KMS-11 (cell line): Measurements from ENCODE around the gene CCDC24.

Source experiments
- H2AFZ ChIP-seq: fragments of 200-600 bp; sonication (generic); 2 replicates; pipeline ENCODE4 v1.6.1; 2016; ENCODE audit warnings: antibody characterized with exemption, mixed run types, low read depth
- H3K27ac ChIP-seq: fragments of 200-600 bp; sonication (generic); 2 replicates; pipeline ENCODE4 v1.6.1; 2016; ENCODE audit warnings: mild to moderate bottlenecking, mixed run types
- H3K27me3 ChIP-seq: fragments of 200-600 bp; sonication (generic); 2 replicates; pipeline ENCODE4 v1.6.1; 2017; ENCODE audit warnings: mild to moderate bottlenecking, low read depth, mixed run types, moderate library complexity; ENCODE audit not compliant: insufficient read depth
- H3K36me3 ChIP-seq: fragments of 200-600 bp; sonication (generic); 2 replicates; pipeline ENCODE4 v1.6.1; 2017; ENCODE audit warnings: mild to moderate bottlenecking, mixed run types; ENCODE audit not compliant: insufficient read depth
- H3K4me1 ChIP-seq: fragments of 200-600 bp; sonication (generic); 2 replicates; pipeline ENCODE4 v1.6.1; 2016; ENCODE audit warnings: mild to moderate bottlenecking, low read depth, mixed run types; ENCODE audit not compliant: poor library complexity, severe bottlenecking
- H3K4me2 ChIP-seq: fragments of 200-600 bp; sonication (generic); 2 replicates; pipeline ENCODE4 v1.7.0; 2016; ENCODE audit warnings: mild to moderate bottlenecking, mixed run types
- H3K4me3 ChIP-seq: fragments of 200-600 bp; sonication (generic); IDR thresholded peaks from 2 replicates; pipeline ENCODE4 v1.6.1; 2017; ENCODE audit warnings: low read depth, low read length, mixed read lengths; ENCODE audit not compliant: insufficient read depth
- H3K79me2 ChIP-seq: fragments of 200-600 bp; sonication (generic); 2 replicates; pipeline ENCODE4 v1.6.1; 2016; ENCODE audit warnings: low read depth, mixed run types; ENCODE audit not compliant: insufficient read depth
- H3K9ac ChIP-seq: fragments of 200-600 bp; sonication (generic); 2 replicates; pipeline ENCODE4 v1.6.1; 2016; ENCODE audit warnings: mild to moderate bottlenecking, mixed run types
- H4K20me1 ChIP-seq: fragments of 200-600 bp; sonication (generic); 2 replicates; pipeline ENCODE4 v1.6.1; 2016; ENCODE audit warnings: mild to moderate bottlenecking, mixed run types; ENCODE audit not compliant: insufficient read depth
- TF ChIP-seq, protein P1 (sequence below): fragments of 200-600 bp; sonication (generic); conservative IDR thresholded peaks from 2 replicates; pipeline ENCODE4 v1.6.1; 2017; ENCODE audit warnings: low read depth, mild to moderate bottlenecking, antibody characterized with exemption, low read length, moderate library complexity, mixed read lengths

Gene CCDC24

DNA sequence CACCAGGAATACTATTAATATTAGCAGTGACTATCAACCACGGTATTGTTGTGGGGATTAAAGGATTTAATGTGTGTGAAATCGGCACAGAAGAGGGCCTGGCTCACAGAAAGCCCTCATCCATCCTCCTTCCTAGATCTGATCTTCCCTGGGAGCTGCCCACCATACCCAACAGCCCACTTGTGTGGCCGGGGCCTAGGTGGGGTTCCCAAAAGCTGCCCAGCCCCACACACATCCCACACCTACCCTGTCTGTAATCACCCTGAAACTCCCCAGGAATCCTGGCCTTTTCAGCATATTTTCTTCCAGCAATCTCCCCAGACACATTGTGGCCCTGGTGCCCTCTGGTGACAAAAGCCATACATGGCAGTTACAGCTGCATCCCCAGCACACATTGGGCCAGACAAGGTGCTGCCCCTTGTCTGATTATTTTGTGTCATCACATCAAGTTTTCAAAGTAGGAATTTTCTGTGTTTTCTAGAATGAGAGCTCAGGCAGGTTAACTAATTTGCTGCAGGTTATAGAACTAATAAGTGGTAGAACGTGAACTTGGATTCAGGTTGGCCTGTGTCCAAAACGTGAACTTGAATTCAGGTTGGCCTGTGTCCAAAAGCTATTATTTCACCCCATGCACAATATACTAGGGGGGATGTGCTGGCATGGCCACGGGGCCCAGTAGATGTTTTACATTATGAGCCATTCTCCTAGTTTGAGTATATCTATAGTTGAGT, 45.2 kb downstream of the CCDC24 start:
- H3K4me2 ChIP-seq: no peak overlapping the region
- no peaks in the 10 kb centered on the region for H4K20me1 ChIP-seq
- H3K4me3 ChIP-seq: no peak overlapping the region
- peak overlapping the region; percentile 31; the same call in 1 of the 2 replicates for H2AFZ ChIP-seq
- no peak overlapping the region for H3K9ac ChIP-seq
- H3K4me1 ChIP-seq: peaks cover 19% of the 10 kb centered on the region
- TF ChIP-seq, protein P1, sequence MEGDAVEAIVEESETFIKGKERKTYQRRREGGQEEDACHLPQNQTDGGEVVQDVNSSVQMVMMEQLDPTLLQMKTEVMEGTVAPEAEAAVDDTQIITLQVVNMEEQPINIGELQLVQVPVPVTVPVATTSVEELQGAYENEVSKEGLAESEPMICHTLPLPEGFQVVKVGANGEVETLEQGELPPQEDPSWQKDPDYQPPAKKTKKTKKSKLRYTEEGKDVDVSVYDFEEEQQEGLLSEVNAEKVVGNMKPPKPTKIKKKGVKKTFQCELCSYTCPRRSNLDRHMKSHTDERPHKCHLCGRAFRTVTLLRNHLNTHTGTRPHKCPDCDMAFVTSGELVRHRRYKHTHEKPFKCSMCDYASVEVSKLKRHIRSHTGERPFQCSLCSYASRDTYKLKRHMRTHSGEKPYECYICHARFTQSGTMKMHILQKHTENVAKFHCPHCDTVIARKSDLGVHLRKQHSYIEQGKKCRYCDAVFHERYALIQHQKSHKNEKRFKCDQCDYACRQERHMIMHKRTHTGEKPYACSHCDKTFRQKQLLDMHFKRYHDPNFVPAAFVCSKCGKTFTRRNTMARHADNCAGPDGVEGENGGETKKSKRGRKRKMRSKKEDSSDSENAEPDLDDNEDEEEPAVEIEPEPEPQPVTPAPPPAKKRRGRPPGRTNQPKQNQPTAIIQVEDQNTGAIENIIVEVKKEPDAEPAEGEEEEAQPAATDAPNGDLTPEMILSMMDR: peak; percentile 87
- no peak overlapping the region for H3K27ac ChIP-seq
- no peaks in the 10 kb centered on the region for H3K79me2 ChIP-seq
- H3K36me3 ChIP-seq: no peaks in the 10 kb centered on the region
- H3K27me3 ChIP-seq: no peaks in the 10 kb centered on the region

DNA sequence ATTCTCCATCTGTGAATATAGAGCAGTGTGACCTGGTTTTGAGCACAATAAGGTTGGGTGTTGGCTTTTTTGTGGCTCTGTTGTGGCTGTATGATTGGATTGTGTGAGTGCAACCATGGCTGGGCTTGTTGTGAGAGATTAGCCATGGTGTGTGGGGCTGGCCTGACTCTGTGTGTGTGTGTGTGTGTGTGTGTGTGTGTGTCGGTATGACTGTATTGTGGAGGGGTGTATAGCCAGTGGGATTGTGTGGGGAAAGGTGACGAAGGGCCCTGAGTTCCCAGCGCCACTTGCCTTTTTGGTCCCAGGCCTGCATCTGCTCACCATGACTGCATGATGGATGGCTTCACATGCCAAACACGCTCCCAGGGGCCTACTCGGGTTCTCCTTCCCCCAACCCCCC, 45.8 kb downstream of the CCDC24 start:
- Histone ChIP-seq H3K27me3 (no peaks in the 10 kb centered on the region), H3K4me1 (peaks cover 14% of the 10 kb centered on the region), H3K79me2 (no peaks in the 10 kb centered on the region), H4K20me1 (no peaks in the 10 kb centered on the region), H3K4me2 (no peak overlapping the region), H3K4me3 (no peak overlapping the region), H3K9ac (no peak overlapping the region), H2AFZ (no peak overlapping the region), H3K27ac (no peak overlapping the region), H3K36me3 (no peaks in the 10 kb centered on the region)
- TF ChIP-seq, protein P1: no peak

DNA sequence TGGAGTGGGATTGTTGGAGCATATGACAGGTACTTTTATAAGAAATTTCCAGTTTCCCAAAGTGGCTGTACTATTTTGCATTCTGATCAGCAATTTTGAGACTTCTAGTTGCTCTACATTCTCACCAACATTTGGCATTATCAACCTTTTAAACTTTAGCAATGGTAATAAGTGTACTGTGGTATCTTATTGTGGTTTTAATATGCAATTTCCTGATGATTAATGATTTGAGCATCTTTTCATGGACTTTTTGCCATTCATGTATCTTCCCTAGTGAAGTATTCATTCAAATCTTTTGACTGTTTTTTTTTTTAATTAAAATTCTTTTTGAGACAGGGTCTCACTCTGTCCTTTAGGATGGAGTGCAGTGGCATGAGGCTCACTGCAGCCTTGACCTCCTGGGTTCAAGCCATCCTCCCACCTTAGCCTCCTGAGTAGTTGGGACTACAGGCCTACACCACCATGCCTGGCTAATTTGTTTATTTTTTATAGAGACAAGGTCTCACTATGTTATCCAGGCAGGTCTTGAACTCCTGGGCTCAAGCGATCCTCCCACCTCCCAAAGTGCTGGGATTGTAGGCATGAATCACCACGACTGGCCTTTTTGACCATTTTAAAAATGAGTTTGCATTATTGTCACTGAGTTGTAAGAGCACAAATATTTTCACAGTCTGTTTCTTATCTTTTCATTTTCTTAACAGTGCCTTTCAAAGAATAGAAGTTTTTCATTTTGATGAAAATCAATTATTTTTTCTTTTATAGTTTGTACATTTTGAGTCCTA, 47.7 kb downstream of the CCDC24 start:
- Histone ChIP-seq H3K9ac (no peak overlapping the region), H3K4me3 (no peak overlapping the region), H3K27me3 (no peaks in the 10 kb centered on the region), H3K27ac (no peak overlapping the region), H3K4me1 (peaks cover 12% of the 10 kb centered on the region), H3K79me2 (no peaks in the 10 kb centered on the region), H3K4me2 (no peak overlapping the region), H4K20me1 (no peaks in the 10 kb centered on the region), H3K36me3 (no peaks in the 10 kb centered on the region), H2AFZ (no peak overlapping the region)
- TF ChIP-seq, protein P1: no peak

DNA sequence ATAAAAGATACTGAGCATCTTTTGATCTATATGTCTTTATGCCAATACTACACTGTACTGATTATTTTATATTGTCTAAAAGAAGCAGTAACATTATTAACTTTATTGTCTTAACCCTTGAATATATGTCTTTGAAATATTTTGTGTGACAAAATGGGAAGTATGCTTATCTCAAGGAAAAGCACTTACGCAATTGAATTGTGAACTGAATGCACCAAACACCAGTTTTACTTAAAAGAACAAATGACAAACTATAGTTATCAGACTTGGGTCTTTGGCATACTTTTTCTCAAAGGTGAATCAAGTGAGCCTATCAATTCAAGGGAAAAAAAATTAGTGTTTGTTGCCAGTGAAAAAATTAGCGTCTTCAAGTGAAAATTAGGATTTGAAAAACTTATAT, 49.0 kb downstream of the CCDC24 start:
- Histone ChIP-seq H3K79me2 (no peaks in the 10 kb centered on the region), H3K36me3 (no peaks in the 10 kb centered on the region), H3K27ac (no peak overlapping the region), H3K4me1 (peaks cover 12% of the 10 kb centered on the region), H3K27me3 (no peaks in the 10 kb centered on the region), H2AFZ (no peak overlapping the region), H3K9ac (no peak overlapping the region), H3K4me2 (no peak overlapping the region), H3K4me3 (no peak overlapping the region), H4K20me1 (no peaks in the 10 kb centered on the region)
- TF ChIP-seq, protein P1: no peak
